Gastrocnemius medialis (tissue), 4 donors: Measurements from ENCODE around the gene TEX19.

Source experiments
- CTCF ChIP-seq, 5 experiments: fragments of 450-650 bp in 3 of 5; fragments of 200-600 bp in 2 of 5; sonication (generic) in 2 of 5; IDR thresholded peaks in 4 of 5; conservative IDR thresholded peaks in 1 of 5; 1 replicate in 4 of 5; 2 replicates in 1 of 5; pipeline ENCODE4 v1.5.1; 2016 to 2019; ENCODE audit warnings: antibody characterized with exemption in 5 of 5, mild to moderate bottlenecking in 3 of 5, moderate library complexity in 3 of 5
- POLR2A ChIP-seq, 2 donors: fragments of 450-650 bp; IDR thresholded peaks; one replicate each; pipeline ENCODE4 v1.6.1; 2017; ENCODE audit warnings: antibody characterized with exemption in 2 of 2, mild to moderate bottlenecking in 2 of 2, moderate library complexity in 2 of 2

- TF ChIP-seq CTCF (IDR thresholded peaks at IDR 0.05 in 4 of 5, conservative IDR thresholded peaks at IDR 0.05 in 1 of 5), result no peak
- no peak for TF ChIP-seq POLR2A (IDR thresholded peaks at IDR 0.05)
Measured at GRCh38 chr17:82327757-82328140, 31.3 kb upstream of the TEX19 start.
